B cell (primary cell): ENCODE data around the gene FAM53B. TPM values are rescaled to one million over a fixed set of nuclear protein-coding genes. Genes with fewer than 3 reads are reported as not detected.

Experiments
- ATAC-seq: fragments of 200-7000 bp; cut with Tn5 transposase; one replicate; pipeline ENCODE4 v1.10.0; 2021; ENCODE audit warnings: low read depth, mild to moderate bottlenecking, moderate number of reproducible peaks, moderate library complexity
- CTCF ChIA-PET: fragments of 350-600 bp; sonication (Branson Sonifier 250); formaldehyde crosslinking; loops from one replicate; lab custom pipeline; 2021; ENCODE audit warnings: antibody characterized with exemption, inconsistent platforms; lab: Charles Lee
- POLR2A ChIA-PET: fragments of 350-600 bp; sonication (Branson Sonifier 250); formaldehyde crosslinking; loops from one replicate; lab custom pipeline; 2021; ENCODE audit warnings: antibody characterized with exemption; lab: Charles Lee
- DNase-seq: peaks from one replicate; pipeline ENCODE4 v3.0.0; 2013
- H2AFZ ChIP-seq: 2 replicates; pipeline ENCODE4 v1.6.1; 2012; ENCODE audit warnings: mild to moderate bottlenecking, low read depth, low read length; ENCODE audit not compliant: insufficient read depth, poor library complexity, severe bottlenecking
- H3K27ac ChIP-seq, 2 donors: 1 replicate in 1 of 2; 2 replicates in 1 of 2; pipeline ENCODE4 v1.5.1; 2012 to 2013; ENCODE audit warnings: low read length in 2 of 2, mild to moderate bottlenecking in 2 of 2, moderate library complexity in 1 of 2
- H3K27me3 ChIP-seq, 4 experiments: fragments of 200-600 bp in 1 of 4; sonication (generic) in 1 of 4; replicated peaks in 1 of 4; 1 replicate in 2 of 4; 2 replicates in 2 of 4; pipeline versions ENCODE4 v1.6.1 to v1.7.0; 2013 to 2016; ENCODE audit warnings: low read length in 3 of 4, mild to moderate bottlenecking in 2 of 4, mixed read lengths in 1 of 4, moderate library complexity in 1 of 4; ENCODE audit not compliant: insufficient read depth in 4 of 4, control insufficient read depth in 3 of 4; ENCODE audit errors: control extremely low read depth in 1 of 4
- H3K36me3 ChIP-seq, 2 experiments: replicated peaks in 1 of 2; 1 replicate in 1 of 2; 2 replicates in 1 of 2; pipeline versions ENCODE4 v1.6.1 to v1.7.1; 2013; ENCODE audit warnings: low read length in 1 of 2; ENCODE audit not compliant: insufficient read depth in 2 of 2, control insufficient read depth in 1 of 2; ENCODE audit errors: control extremely low read depth in 1 of 2, extremely low read depth in 1 of 2
- H3K4me1 ChIP-seq, 2 donors: fragments of 200-600 bp in 1 of 2; sonication (generic) in 1 of 2; 1 replicate in 1 of 2; 2 replicates in 1 of 2; pipeline versions ENCODE4 v1.5.1 to v1.6.1; 2013 to 2017; ENCODE audit warnings: low read length in 2 of 2; ENCODE audit not compliant: control insufficient read depth in 2 of 2, insufficient read depth in 2 of 2
- H3K4me2 ChIP-seq: replicated peaks from 2 replicates; pipeline ENCODE3; 2012; ENCODE audit warnings: mild to moderate bottlenecking, low read depth, low read length; ENCODE audit not compliant: poor library complexity, severe bottlenecking
- H3K4me3 ChIP-seq, 5 experiments: fragments of 200-600 bp in 1 of 5; sonication (generic) in 1 of 5; 1 replicate in 3 of 5; 2 replicates in 2 of 5; pipeline versions ENCODE4 v1.5.1 to v1.7.0; 2011 to 2016; ENCODE audit warnings: low read length in 4 of 5, mild to moderate bottlenecking in 4 of 5, low read depth in 2 of 5, control low read depth in 1 of 5, moderate library complexity in 1 of 5; ENCODE audit not compliant: insufficient read depth in 1 of 5; ENCODE audit errors: control extremely low read depth in 1 of 5, extremely low read depth in 1 of 5
- H3K79me2 ChIP-seq: fragments of 200-600 bp; sonication (generic); one replicate; pipeline ENCODE4 v1.6.0; 2016; ENCODE audit warnings: low read length; ENCODE audit not compliant: control insufficient read depth, insufficient read depth
- H3K9ac ChIP-seq: fragments of 200-600 bp; sonication (generic); 2 replicates; pipeline ENCODE4 v1.6.1; 2017; ENCODE audit warnings: mild to moderate bottlenecking, low read length, moderate library complexity
- H3K9me3 ChIP-seq, 3 donors: one replicate each; pipeline versions ENCODE4 v1.6.1 to v1.7.1; 2013; ENCODE audit warnings: low read length in 2 of 3; ENCODE audit not compliant: control insufficient read depth in 2 of 3, insufficient read depth in 1 of 3; ENCODE audit errors: control extremely low read depth in 1 of 3
- H4K20me1 ChIP-seq: 2 replicates; pipeline ENCODE4 v1.6.0; 2012; ENCODE audit warnings: mild to moderate bottlenecking, low read length; ENCODE audit not compliant: insufficient read depth, control insufficient read depth, poor library complexity, severe bottlenecking
- H3K27ac Mint-ChIP-seq: one replicate; pipeline ENCODE4 v1.8.0; 2021; ENCODE audit warnings: mixed read lengths
- H3K27me3 Mint-ChIP-seq: one replicate; pipeline ENCODE4 v1.8.0; 2021; ENCODE audit warnings: mixed read lengths
- H3K4me1 Mint-ChIP-seq: one replicate; pipeline ENCODE4 v1.8.0; 2021; ENCODE audit warnings: mixed read lengths
- H3K4me3 Mint-ChIP-seq: one replicate; pipeline ENCODE4 v1.8.0; 2021; ENCODE audit warnings: mixed read lengths
- H3K9me3 Mint-ChIP-seq: one replicate; pipeline ENCODE4 v1.8.0; 2022; ENCODE audit warnings: mixed read lengths; ENCODE audit not compliant: insufficient read depth
- CTCF ChIP-seq: fragments of 200-600 bp; IDR thresholded peaks from one replicate; pipeline ENCODE4 v1.8.0; 2022; ENCODE audit warnings: antibody characterized with exemption, mild to moderate bottlenecking
- EZH2 ChIP-seq: IDR thresholded peaks from 2 replicates; pipeline ENCODE4 v1.6.1; 2012; ENCODE audit warnings: borderline replicate concordance, low read depth, mild to moderate bottlenecking, moderate library complexity, low read length; ENCODE audit not compliant: insufficient read depth, poor library complexity, severe bottlenecking
- whole genome bisulfite sequencing: methylation state at CpG from one replicate; pipeline ENCODE4 v1.1.5; 2013; ENCODE audit warnings: missing lambda C conversion rate; ENCODE audit not compliant: insufficient coverage; 5-methylcytosine and 5-hydroxymethylcytosine counted together
- intact Hi-C: fragments of 100-400 bp; cut with micrococcal nuclease; formaldehyde crosslinking; loops from one replicate; pipeline ENCODE4 v1.10.0; 2022
- polyA plus RNA-seq: library from polyadenylated mRNA; depleted of rRNA; stranded (reverse); fragments of >200 nt; gene quantifications from 2 replicates; pipeline ENCODE4 v1.2.3, GENCODE V29; 2012
- total RNA-seq, 2 donors: library from RNA; stranded (reverse); fragments of 120-200 nt in 1 of 2; gene quantifications; 1 replicate in 1 of 2; 2 replicates in 1 of 2; pipeline versions ENCODE4 v1.2.3 to v1.2.4, GENCODE V29; 2013 to 2022

Gene FAM53B
- total and polyA plus RNA-seq, 2 donors (not counting 1 experiment from before 2014, with no cell fraction given), result 51.2 to 186 TPM

- H3K4me1 Mint-ChIP-seq, result peaks cover 81% of the 10 kb centered on the region
- peak; percentile 42 for ATAC-seq
- H4K20me1 ChIP-seq, result peaks cover 79% of the 10 kb centered on the region
- ChIA-PET POLR2A (interaction anchor here (1.3 to 1.8 kb wide), 2 partner anchors 13 to 60 kb away, joined by 3 to 4 read pairs; no protein-coding TSS in a partner anchor), CTCF (interaction anchor here (0.7 to 3.2 kb wide), 16 partner anchors 10 to 283 kb away, joined by 3 to 29 read pairs (median 4); no protein-coding TSS in a partner anchor)
- no peaks in the 10 kb centered on the region for H3K27me3 Mint-ChIP-seq
- H3K27me3 ChIP-seq, result no peaks in the 10 kb centered on the region
- no peak overlapping the region for H3K4me3 ChIP-seq
- WGBS, result 76% methylated on average over 6 of the region's 12 CpGs
- H3K9me3 Mint-ChIP-seq, result no peaks in the 10 kb centered on the region
- H2AFZ ChIP-seq, result no peak overlapping the region
- TF ChIP-seq EZH2, result no peak
- no peak for TF ChIP-seq CTCF
- peak overlapping the region; percentile 39 to 76 for H3K27ac ChIP-seq
- H3K27ac Mint-ChIP-seq, result peak overlapping the region; percentile 88
- intact Hi-C loops, result loop anchor here (1.0 to 5.0 kb wide), 3 partner anchors 9 to 54 kb away; no protein-coding TSS in a partner anchor
- H3K36me3 ChIP-seq, result peaks cover 0 to 73% of the 10 kb centered on the region in 2 experiments
- peaks cover 73 to 87% of the 10 kb centered on the region in 2 donors for H3K4me1 ChIP-seq
- peak overlapping the region; percentile 55 for H3K4me2 ChIP-seq
- H3K9ac ChIP-seq, result peak overlapping the region; percentile 1
- DNase-seq, result no peak
- H3K4me3 Mint-ChIP-seq, result peak overlapping the region; percentile 66
- no peaks in the 10 kb centered on the region for H3K9me3 ChIP-seq
- H3K79me2 ChIP-seq, result peaks cover 100% of the 10 kb centered on the region
Measured at GRCh38 chr10:124686707-124687376, 57.3 kb downstream of the FAM53B start.

GRCh38 chr10:124685261-124685660 lies 58.9 kb downstream of the FAM53B start:
- no peaks in the 10 kb centered on the region for H3K27me3 Mint-ChIP-seq
- Histone ChIP-seq H3K9ac (peak overlapping the region; percentile 4), H3K79me2 (peaks cover 100% of the 10 kb centered on the region), H3K4me1 (peaks cover 68 to 90% of the 10 kb centered on the region in 2 donors), H3K27me3 (no peaks in the 10 kb centered on the region), H2AFZ (no peak overlapping the region), H4K20me1 (peaks cover 88% of the 10 kb centered on the region), H3K9me3 (no peaks in the 10 kb centered on the region), H3K36me3 (peaks cover 0 to 73% of the 10 kb centered on the region in 2 experiments), H3K4me2 (peak overlapping the region; percentile 55), H3K4me3 (peak overlapping the region in 1 of 5 experiments; percentile 5), H3K27ac (peak overlapping the region; percentile 45 to 76)
- intact Hi-C loops, result loop anchor here (5.0 kb wide), 1 partner anchor 37 kb away; no protein-coding TSS in a partner anchor
- H3K9me3 Mint-ChIP-seq, result no peaks in the 10 kb centered on the region
- TF ChIP-seq CTCF (peak; percentile 32), EZH2 (no peak)
- peak; percentile 75 for DNase-seq
- H3K4me3 Mint-ChIP-seq, result peak overlapping the region; percentile 66
- peak overlapping the region; percentile 88 for H3K27ac Mint-ChIP-seq
- POLR2A ChIA-PET, result interaction anchor here (0.9 to 1.8 kb wide), 4 partner anchors 22 to 140 kb away, joined by 3 to 4 read pairs (median 3); no protein-coding TSS in a partner anchor
- 36% methylated on average over 11 of the region's 12 CpGs for WGBS
- ATAC-seq, result peak; percentile 56
- H3K4me1 Mint-ChIP-seq, result peaks cover 84% of the 10 kb centered on the region
- CTCF ChIA-PET, result interaction anchor here (0.8 to 3.2 kb wide), 13 partner anchors 12 to 151 kb away, joined by 3 to 29 read pairs (median 4); no protein-coding TSS in a partner anchor
